Measurements from ENCODE around the gene ZNF182. TPM values are rescaled to one million over a fixed set of nuclear protein-coding genes. Genes with fewer than 3 reads are reported as not detected.

The ZNF182 gene
- total RNA-seq, 1 experiment from 2014 or later: 4.4 TPM

Other genes starting within 250 kb of the ZNF182 start
- 5.4 and 7.2 TPM in 2 replicates for gene ZNF81, start 167.1 kb downstream of the ZNF182 start, total RNA-seq (2014; rRNA removed; shearing (Covaris generic))
- gene SPACA5, start 3.0 kb upstream of the ZNF182 start, total RNA-seq (2014; rRNA removed; shearing (Covaris generic)): not detected in 2 replicates
- 0.41 and 0.71 TPM in 2 replicates for gene ZNF630, start 67.7 kb upstream of the ZNF182 start, total RNA-seq (2014; rRNA removed; shearing (Covaris generic))
- not detected in 2 replicates for gene SPACA5B, start 126.6 kb upstream of the ZNF182 start, total RNA-seq (2014; rRNA removed; shearing (Covaris generic))
- not detected in 2 replicates for gene SSX5, start 192.8 kb upstream of the ZNF182 start, total RNA-seq (2014; rRNA removed; shearing (Covaris generic))

Measured in SJCRH30 (cell line).